HEK293T (cell line): ENCODE data around the gene TUBA8.

Experiments used
- CTCF ChIA-PET: fragments of 350-600 bp; formaldehyde crosslinking; extraction: SDS; loops from one replicate; lab custom pipeline; 2021; ENCODE audit warnings: antibody characterized with exemption, inconsistent platforms; lab: Yijun Ruan, JAX
- POLR2A ChIA-PET: fragments of 350-600 bp; formaldehyde crosslinking; extraction: SDS; loops from one replicate; lab custom pipeline; 2020; ENCODE audit warnings: antibody characterized with exemption, inconsistent platforms; lab: Yijun Ruan, JAX
- DNase-seq: peaks from one replicate; pipeline ENCODE4 v3.0.0; 2012; ENCODE audit warnings: mixed read lengths; ENCODE audit errors: extremely low spot score
- ARNT ChIP-seq: fragments of 450-650 bp; IDR thresholded peaks from 2 replicates; pipeline ENCODE4 v1.6.1; 2017; ENCODE audit warnings: mild to moderate bottlenecking
- BHLHE40 ChIP-seq: fragments of 450-650 bp; IDR thresholded peaks from 2 replicates; pipeline ENCODE4 v1.6.1; 2016; ENCODE audit warnings: mild to moderate bottlenecking, moderate library complexity, borderline replicate concordance
- CTBP1 ChIP-seq: fragments of 450-650 bp; IDR thresholded peaks from 2 replicates; pipeline ENCODE4 v1.6.1; 2016; ENCODE audit warnings: borderline replicate concordance
- ELF4 ChIP-seq: fragments of 450-650 bp; IDR thresholded peaks from 2 replicates; pipeline ENCODE4 v1.6.1; 2017; ENCODE audit warnings: antibody characterized with exemption
- FOXA1 ChIP-seq: fragments of 450-650 bp; IDR thresholded peaks from 2 replicates; pipeline ENCODE4 v1.6.1; 2016; ENCODE audit warnings: mild to moderate bottlenecking
- FOXK2 ChIP-seq: fragments of 450-650 bp; IDR thresholded peaks from 2 replicates; pipeline ENCODE4 v1.6.1; 2016; ENCODE audit warnings: mild to moderate bottlenecking
- FOXM1 ChIP-seq: fragments of 450-650 bp; IDR thresholded peaks from 2 replicates; pipeline ENCODE4 v1.6.1; 2017; ENCODE audit warnings: mild to moderate bottlenecking, borderline replicate concordance
- HDGF ChIP-seq: fragments of 450-650 bp; IDR thresholded peaks from 2 replicates; pipeline ENCODE4 v1.6.1; 2017; ENCODE audit warnings: antibody characterized with exemption, borderline replicate concordance
- L3MBTL2 ChIP-seq: fragments of 450-650 bp; conservative IDR thresholded peaks from 2 replicates; pipeline ENCODE4 v1.6.1; 2016; ENCODE audit warnings: mild to moderate bottlenecking
- LEF1 ChIP-seq: fragments of 450-650 bp; IDR thresholded peaks from 2 replicates; pipeline ENCODE4 v1.6.1; 2017; ENCODE audit warnings: mild to moderate bottlenecking, borderline replicate concordance
- NFRKB ChIP-seq: fragments of 450-650 bp; IDR thresholded peaks from 2 replicates; pipeline ENCODE4 v1.6.1; 2016; ENCODE audit warnings: mild to moderate bottlenecking, moderate library complexity
- SP1 ChIP-seq: fragments of 450-650 bp; IDR thresholded peaks from 2 replicates; pipeline ENCODE4 v1.6.1; 2017
- SUZ12 ChIP-seq: fragments of 450-650 bp; IDR thresholded peaks from 2 replicates; pipeline ENCODE4 v1.6.1; 2016; ENCODE audit warnings: mild to moderate bottlenecking
- TARDBP ChIP-seq: fragments of 450-650 bp; IDR thresholded peaks from 2 replicates; pipeline ENCODE4 v1.6.1; 2016
- ZNF384 ChIP-seq: fragments of 450-650 bp; IDR thresholded peaks from 2 replicates; pipeline ENCODE4 v1.6.1; 2016
- TF ChIP-seq, protein P1 (sequence below): fragments of 450-650 bp; IDR thresholded peaks from 2 replicates; pipeline ENCODE4 v1.6.1; 2016

TUBA8 gene

DNA sequence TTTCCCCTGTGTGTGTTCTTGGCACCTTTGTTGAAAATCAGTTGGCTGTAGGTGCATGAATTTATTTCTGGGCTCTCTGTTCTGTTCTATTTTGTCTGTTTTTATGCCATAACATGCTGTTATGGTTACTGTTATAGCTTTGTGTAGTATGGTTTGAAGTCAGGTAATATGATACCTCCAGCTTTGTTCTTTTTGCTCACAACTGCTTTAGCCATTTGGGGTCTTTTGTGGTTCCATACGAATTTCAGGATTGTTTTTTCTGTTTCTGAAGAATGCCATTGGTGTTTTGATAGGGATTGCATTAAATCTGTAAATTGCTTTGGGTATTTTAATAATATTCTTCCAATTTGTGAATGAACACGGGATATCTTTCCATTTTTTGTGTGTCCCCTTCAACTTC is 28.1 kb upstream of the TUBA8 start:
- ChIA-PET CTCF (no interaction called here), POLR2A (no interaction called here)
- TF ChIP-seq FOXM1 = no peak
- TF ChIP-seq NFRKB = no peak
- no peak for DNase-seq

DNA sequence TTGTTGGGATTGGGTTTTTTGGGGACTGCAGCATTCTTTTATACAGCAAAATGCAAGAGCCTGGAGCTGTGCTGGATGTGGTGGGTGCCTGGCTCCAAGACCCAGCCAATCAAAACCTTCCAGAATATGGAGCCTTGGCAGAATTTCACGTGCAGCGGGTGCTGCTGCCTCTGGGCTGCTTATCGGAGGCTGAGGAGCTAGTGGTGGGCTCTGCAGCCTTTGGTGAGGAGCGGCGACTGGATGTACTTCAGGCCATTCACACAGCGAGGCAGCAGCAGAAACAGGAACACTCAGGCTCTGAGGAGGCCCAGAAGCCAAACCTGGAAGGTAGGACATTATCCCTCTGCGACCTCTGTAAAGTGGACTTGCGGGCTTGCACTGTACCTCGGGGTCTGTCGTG is 27.2 kb upstream of the TUBA8 start:
- POLR2A ChIA-PET = no interaction called here
- no peak for TF ChIP-seq HDGF
- TF ChIP-seq TARDBP = no peak
- TF ChIP-seq L3MBTL2 = no peak
- TF ChIP-seq FOXK2 = no peak
- TF ChIP-seq BHLHE40 = no peak
- TF ChIP-seq FOXA1 = no peak
- no peak for TF ChIP-seq ARNT
- CTCF ChIA-PET = no interaction called here
- no peak for DNase-seq

DNA sequence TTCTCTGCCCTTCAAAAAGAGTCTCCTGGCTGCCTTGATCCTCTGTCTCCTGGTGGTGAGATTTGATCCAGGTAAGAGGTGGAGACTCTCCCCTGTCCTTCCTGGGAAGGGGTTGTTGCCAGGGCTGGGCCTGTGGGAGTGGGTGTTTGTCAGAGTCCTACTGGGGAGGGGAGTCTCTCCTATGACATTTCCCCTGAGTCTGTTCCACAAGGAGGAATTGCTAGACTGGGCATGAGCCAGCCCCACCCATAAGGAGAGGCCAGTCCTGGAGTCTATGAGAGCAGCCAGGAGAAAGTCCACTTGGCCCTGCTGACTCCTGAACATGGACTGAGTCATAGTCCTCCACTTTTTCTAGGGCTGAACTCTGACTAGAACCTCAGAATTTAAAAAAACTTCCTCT is 25.4 kb upstream of the TUBA8 start:
- ChIA-PET POLR2A (no interaction called here), CTCF (no interaction called here)
- no peak for DNase-seq
- TF ChIP-seq ZNF384 (no peak), TARDBP (no peak), FOXK2 (no peak), ARNT (no peak), FOXM1 (no peak), L3MBTL2 (no peak), CTBP1 (no peak), FOXA1 (no peak), SUZ12 (no peak), LEF1 (no peak), NFRKB (no peak), HDGF (no peak), ELF4 (no peak), BHLHE40 (no peak), SP1 (no peak)
- TF ChIP-seq, protein P1, sequence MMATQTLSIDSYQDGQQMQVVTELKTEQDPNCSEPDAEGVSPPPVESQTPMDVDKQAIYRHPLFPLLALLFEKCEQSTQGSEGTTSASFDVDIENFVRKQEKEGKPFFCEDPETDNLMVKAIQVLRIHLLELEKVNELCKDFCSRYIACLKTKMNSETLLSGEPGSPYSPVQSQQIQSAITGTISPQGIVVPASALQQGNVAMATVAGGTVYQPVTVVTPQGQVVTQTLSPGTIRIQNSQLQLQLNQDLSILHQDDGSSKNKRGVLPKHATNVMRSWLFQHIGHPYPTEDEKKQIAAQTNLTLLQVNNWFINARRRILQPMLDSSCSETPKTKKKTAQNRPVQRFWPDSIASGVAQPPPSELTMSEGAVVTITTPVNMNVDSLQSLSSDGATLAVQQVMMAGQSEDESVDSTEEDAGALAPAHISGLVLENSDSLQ = no peak

DNA sequence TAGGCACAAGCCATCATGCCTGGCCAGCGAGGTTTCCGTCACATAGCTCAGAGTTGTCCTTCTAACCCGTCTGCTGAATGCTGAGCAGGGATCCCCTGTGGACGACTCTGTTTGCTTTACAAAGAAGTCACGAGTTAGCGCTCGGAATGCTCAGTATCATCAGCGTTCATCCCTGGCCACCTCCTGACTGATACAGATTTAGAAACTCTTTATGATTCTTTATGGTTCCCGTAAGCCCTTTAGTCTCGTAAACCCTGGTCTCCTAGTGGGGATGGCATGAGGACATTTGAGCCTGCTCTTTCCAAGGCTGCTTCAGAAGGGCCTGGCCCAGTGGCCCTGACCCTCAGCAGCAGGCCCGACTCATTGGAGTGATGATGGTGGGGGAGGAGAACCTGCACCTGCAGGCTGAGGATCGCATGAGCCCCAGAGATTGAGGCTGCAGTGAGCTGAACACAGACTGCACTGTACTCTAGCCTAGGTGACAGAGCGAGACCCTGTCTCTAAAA is 23.2 kb upstream of the TUBA8 start:
- no peak for TF ChIP-seq CTBP1
- no peak for TF ChIP-seq BHLHE40
- TF ChIP-seq ARNT = no peak
- TF ChIP-seq ZNF384 = no peak
- no peak for TF ChIP-seq FOXK2
- no peak for TF ChIP-seq HDGF
- TF ChIP-seq SUZ12 = no peak
- no peak for TF ChIP-seq NFRKB
- TF ChIP-seq, protein P1 = no peak
- no peak for TF ChIP-seq L3MBTL2
- TF ChIP-seq SP1 = no peak
- no peak for TF ChIP-seq ELF4
- TF ChIP-seq FOXA1 = no peak
- no peak for TF ChIP-seq FOXM1
- TF ChIP-seq LEF1 = no peak
- ChIA-PET CTCF (interaction anchor here (0.9 kb wide), 1 partner anchor 11 kb away, joined by 4 read pairs; no protein-coding TSS in a partner anchor), POLR2A (interaction anchor here (2.8 kb wide), 1 partner anchor 10 kb away, joined by 9 read pairs; the partner anchor contains the start of gene PEX26)
- DNase-seq = no peak

DNA sequence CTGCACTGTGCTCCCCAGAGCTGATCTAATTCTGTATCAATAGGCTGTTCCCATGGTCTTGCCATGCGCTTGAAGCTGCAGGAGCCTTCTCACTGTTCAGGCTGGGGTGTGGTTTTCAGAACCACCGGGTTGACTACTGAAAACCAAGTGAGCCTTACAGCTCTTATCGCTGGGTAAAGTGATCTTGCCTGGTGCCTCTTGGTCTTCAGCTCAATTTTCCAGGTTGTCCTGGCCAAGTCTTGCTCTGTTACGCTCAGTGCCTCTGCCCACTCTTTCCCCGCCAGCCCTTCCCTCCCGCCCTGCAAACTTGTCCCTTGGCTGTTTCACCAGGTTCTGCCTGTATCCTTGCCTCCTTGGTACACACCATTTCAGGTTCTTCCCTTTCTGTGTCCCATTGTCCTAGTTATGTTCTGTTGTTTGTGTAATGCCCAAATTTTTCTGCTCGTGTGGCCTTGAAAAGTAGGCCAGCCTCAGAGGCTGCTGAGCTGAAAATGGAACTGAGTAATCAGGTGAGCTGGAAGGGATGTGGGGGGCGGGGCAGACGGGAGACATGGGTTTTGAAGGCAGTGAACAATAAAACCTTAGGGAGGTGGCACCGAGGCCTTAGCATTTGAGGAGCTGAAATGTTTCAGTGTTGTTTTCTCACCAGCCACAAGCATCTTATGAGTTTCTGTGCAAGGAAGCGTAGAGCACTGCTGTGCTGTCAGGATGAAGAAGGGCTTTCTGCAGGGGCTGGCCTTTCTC is 21.6 kb upstream of the TUBA8 start:
- TF ChIP-seq L3MBTL2 (no peak), FOXM1 (no peak)
- no peak for DNase-seq
- CTCF ChIA-PET = interaction anchor here (0.5 to 1.1 kb wide), 2 partner anchors 11 to 74 kb away, joined by 4 to 11 read pairs; no protein-coding TSS in a partner anchor
- POLR2A ChIA-PET = interaction anchor here (1.6 to 2.8 kb wide), 2 partner anchors 11 to 61 kb away, joined by 4 to 9 read pairs; partner anchors contain the start of genes PEX26 and USP18

DNA sequence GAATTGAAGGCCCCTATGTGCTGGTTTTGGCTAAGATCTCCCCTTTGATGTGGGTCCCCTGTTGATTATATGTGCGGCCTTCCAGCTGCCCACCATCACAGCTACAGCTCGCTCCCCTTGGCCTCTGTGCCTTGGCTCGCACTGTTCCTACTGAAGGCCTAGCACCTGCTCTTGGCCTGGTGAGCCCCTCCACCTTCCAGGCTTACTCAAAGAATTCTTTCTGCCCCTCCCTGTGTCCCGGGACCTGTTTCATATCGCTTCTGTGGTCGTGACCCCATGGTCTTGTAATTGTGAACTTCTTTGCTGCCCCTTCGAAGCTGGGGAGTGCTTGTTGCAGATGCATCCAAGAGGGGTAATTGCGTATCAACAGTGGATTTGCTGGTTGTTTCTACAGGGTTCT is 20.3 kb upstream of the TUBA8 start:
- POLR2A ChIA-PET = interaction anchor here (1.8 kb wide), 1 partner anchor 60 kb away, joined by 4 read pairs; the partner anchor contains the start of gene USP18
- CTCF ChIA-PET = no interaction called here

DNA sequence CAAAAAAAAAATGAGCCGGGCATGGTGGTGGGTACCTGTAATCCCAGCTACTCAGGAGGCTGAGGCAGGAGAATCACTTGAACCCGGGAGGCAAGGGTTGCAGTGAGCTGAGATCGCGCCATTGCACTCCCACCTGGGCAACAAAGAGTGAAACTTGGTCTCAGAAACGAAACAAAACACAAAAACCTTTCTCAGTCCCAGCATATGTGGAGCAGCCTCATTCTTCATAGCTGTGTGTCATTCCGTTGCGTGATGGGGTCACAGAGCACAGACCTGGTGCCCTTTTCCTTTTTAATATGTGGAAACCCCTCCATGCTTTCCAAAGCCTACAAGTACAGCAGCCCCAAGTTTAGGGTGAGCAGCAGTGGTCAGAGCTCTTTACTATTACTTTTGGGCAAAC is 19.1 kb upstream of the TUBA8 start:
- DNase-seq = no peak
- TF ChIP-seq FOXA1 (no peak), L3MBTL2 (no peak), FOXK2 (no peak), HDGF (no peak), CTBP1 (no peak), ELF4 (no peak), TARDBP (no peak), SUZ12 (no peak), BHLHE40 (no peak), NFRKB (no peak), LEF1 (no peak), ZNF384 (no peak), SP1 (no peak)
- TF ChIP-seq, protein P1 = no peak
- POLR2A ChIA-PET = interaction anchor here (1.2 to 1.8 kb wide), 2 partner anchors 12 to 58 kb away, joined by 3 to 4 read pairs; partner anchors contain the start of gene USP18
- CTCF ChIA-PET = no interaction called here

More for the DNA sequence above, 20.3 kb upstream of the TUBA8 start:
- no peak for DNase-seq
- TF ChIP-seq ZNF384 (no peak), ARNT (no peak)
